Activated naive CD4-positive, alpha-beta T cell treated with anti-CD3 and anti-CD28 coated beads, Interleukin-2, amount 50 U/mL, for 24 hours (primary cell): ENCODE measurements around the gene BUB1B.

Experiments
- H3K27ac Mint-ChIP-seq: one replicate; pipeline ENCODE4 v1.8.0; 2021; ENCODE audit warnings: mild to moderate bottlenecking, mixed read lengths
- H3K27me3 Mint-ChIP-seq: one replicate; pipeline ENCODE4 v1.8.0; 2021; ENCODE audit warnings: mixed read lengths
- H3K36me3 Mint-ChIP-seq: one replicate; pipeline ENCODE4 v1.8.0; 2021; ENCODE audit warnings: mixed read lengths
- H3K4me1 Mint-ChIP-seq: one replicate; pipeline ENCODE4 v1.8.0; 2021; ENCODE audit warnings: mixed read lengths
- H3K4me3 Mint-ChIP-seq: one replicate; pipeline ENCODE4 v1.8.0; 2021; ENCODE audit warnings: mild to moderate bottlenecking, mixed read lengths
- H3K9me3 Mint-ChIP-seq: one replicate; pipeline ENCODE4 v1.8.0; 2021; ENCODE audit warnings: mixed read lengths

BUB1B gene

GRCh38 chr15:40265875-40266274, 105.0 kb downstream of the BUB1B start:
- Mint-ChIP-seq H3K9me3 (no peaks in the 10 kb centered on the region), H3K36me3 (no peaks in the 10 kb centered on the region), H3K27ac (no peak overlapping the region), H3K4me1 (no peaks in the 10 kb centered on the region), H3K27me3 (no peaks in the 10 kb centered on the region), H3K4me3 (no peak overlapping the region)

DNA sequence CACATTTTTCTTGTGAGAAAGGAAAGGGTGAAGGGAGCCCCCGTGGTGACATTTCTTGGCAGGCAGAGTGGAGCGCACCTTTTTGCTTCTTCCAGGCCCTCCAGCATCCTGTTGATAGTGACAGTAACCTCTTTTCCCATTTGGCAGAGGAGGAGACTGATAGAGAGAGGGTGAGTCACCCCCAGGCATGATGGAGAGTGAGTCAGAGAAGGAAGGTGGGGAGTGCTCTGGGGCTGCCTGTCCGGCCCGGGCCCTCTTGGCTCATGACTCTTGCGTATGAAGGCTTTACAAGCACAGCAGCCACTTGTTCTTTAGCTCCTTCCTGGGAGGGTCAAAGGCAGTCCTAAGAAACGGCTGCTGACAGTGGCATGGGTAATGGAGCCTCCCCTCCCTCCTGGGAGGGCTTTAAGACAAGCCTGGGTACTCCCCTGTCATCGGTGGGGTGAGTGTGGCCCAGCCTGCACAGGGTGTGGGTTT, 106.0 kb downstream of the BUB1B start:
- H3K4me1 Mint-ChIP-seq: no peaks in the 10 kb centered on the region
- no peaks in the 10 kb centered on the region for H3K27me3 Mint-ChIP-seq
- no peaks in the 10 kb centered on the region for H3K36me3 Mint-ChIP-seq
- H3K9me3 Mint-ChIP-seq: no peaks in the 10 kb centered on the region
- H3K27ac Mint-ChIP-seq: no peak overlapping the region
- no peak overlapping the region for H3K4me3 Mint-ChIP-seq

DNA sequence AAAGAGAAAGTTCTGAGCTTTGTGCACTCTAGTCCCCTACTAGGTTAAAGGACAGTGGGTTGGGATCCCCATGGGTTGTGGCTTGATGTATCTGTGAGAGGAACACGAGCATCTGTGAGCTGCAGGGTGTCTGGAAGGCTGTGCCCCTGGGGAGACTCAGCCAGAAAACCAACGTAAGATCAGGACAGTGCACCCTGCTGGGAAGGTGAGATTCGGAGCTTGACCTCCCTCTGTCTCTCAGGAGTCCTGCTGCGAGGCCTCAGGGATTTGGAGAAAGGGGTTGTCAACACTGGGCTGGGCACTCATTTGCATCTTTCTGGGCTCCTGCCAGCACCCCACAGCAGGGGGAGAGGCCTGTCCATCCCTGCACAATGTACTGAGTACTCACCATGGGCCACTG, 106.8 kb downstream of the BUB1B start:
- Mint-ChIP-seq H3K27ac (no peak overlapping the region), H3K4me3 (no peak overlapping the region), H3K4me1 (no peaks in the 10 kb centered on the region), H3K27me3 (no peaks in the 10 kb centered on the region), H3K36me3 (no peaks in the 10 kb centered on the region), H3K9me3 (no peaks in the 10 kb centered on the region)

GRCh38 chr15:40269604-40270003, 108.7 kb downstream of the BUB1B start:
- H3K4me3 Mint-ChIP-seq: no peak overlapping the region
- H3K27me3 Mint-ChIP-seq: no peaks in the 10 kb centered on the region
- H3K36me3 Mint-ChIP-seq: no peaks in the 10 kb centered on the region
- no peaks in the 10 kb centered on the region for H3K4me1 Mint-ChIP-seq
- no peaks in the 10 kb centered on the region for H3K9me3 Mint-ChIP-seq
- H3K27ac Mint-ChIP-seq: no peak overlapping the region

DNA sequence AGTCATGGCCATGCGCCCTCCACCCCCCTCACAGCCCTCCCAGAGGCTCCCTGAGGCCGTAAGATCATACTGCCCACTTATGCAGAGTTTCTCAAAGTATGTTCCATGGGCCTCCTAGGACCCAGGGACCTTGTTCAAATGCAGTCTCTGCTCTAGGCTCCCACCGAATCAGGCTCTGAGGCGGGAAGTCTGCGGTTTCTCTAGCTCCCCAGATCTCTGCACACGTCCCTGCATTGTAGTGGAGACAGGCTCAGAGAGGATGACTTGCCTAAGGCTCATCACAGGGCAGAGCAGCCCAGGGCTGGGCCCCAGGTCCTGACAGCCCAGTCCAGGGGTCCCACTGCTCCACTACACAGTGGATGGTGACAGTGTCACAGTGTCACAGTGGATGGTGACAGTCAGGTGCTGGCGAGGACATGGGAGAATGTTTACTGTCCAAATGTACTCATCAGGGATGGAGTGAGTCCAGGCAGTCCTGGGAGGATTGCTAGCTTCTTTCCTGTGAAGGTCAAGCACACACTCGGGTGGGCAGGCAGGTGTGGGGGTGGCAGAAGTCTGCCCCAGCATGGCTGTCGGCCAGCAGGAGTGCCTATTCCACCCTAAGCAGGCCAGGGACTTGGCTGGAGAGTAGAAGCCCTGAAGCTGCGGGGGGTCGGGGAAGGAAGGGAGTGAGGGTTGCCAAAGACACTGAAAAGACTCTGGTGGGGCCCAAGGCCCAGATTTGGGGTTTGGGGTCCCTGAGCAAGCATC, 109.6 kb downstream of the BUB1B start:
- H3K4me3 Mint-ChIP-seq: no peak overlapping the region
- no peaks in the 10 kb centered on the region for H3K36me3 Mint-ChIP-seq
- no peaks in the 10 kb centered on the region for H3K27me3 Mint-ChIP-seq
- no peak overlapping the region for H3K27ac Mint-ChIP-seq
- H3K4me1 Mint-ChIP-seq: no peaks in the 10 kb centered on the region
- no peaks in the 10 kb centered on the region for H3K9me3 Mint-ChIP-seq
